GM12878 (cell line): ENCODE results near the gene PRDM8. TPM values are rescaled to one million over a fixed set of nuclear protein-coding genes. Genes with fewer than 3 reads are reported as not detected.

Source experiments
- ATAC-seq: fragments of 200-7000 bp; cut with Tn5 transposase; 3 replicates; pipeline ENCODE4 v1.9.1; 2020; ENCODE audit warnings: mild to moderate bottlenecking, moderate library complexity
- BruUV-seq: library from RNA; stranded (reverse); fragments of 400-500 nt; replicated peaks from 2 replicates; lab custom pipeline; 2021; lab: Mats Ljungman, UMichigan
- CTCF ChIA-PET: fragments of 300-600 bp; sonication (Branson Sonifier 250); formaldehyde crosslinking; extraction: SDS; loops from one replicate; lab custom pipeline; 2021; ENCODE audit warnings: inconsistent platforms; lab: Yijun Ruan, JAX
- POLR2A ChIA-PET: fragments of 350-600 bp; formaldehyde crosslinking; extraction: SDS; loops from one replicate; lab custom pipeline; 2021; ENCODE audit warnings: inconsistent platforms; lab: Charles Lee
- RAD21 ChIA-PET: fragments of 300-600 bp; sonication (Branson Sonifier 250); formaldehyde crosslinking; loops from one replicate; lab custom pipeline; 2023; ENCODE audit warnings: antibody characterized with exemption; ENCODE audit not compliant: unreplicated experiment; lab: Charles Lee
- SMC1A ChIA-PET: fragments of 300-600 bp; sonication (Branson Sonifier 250); formaldehyde crosslinking; loops from one replicate; lab custom pipeline; 2023; ENCODE audit not compliant: unreplicated experiment, uncharacterized antibody; lab: Charles Lee
- DNase-seq: peaks from one replicate; pipeline ENCODE4 v3.0.0-alpha.2; 2011; ENCODE audit warnings: low read depth, low spot score
- FAIRE-seq: peaks from 3 replicates; lab custom pipeline; 2011; peaks lifted over from hg19 to GRCh38; lab: Jason Lieb, UNC
- H2AFZ ChIP-seq: 2 replicates; pipeline ENCODE4 v1.6.0; 2011; ENCODE audit warnings: low read depth, low read length, control low read depth; ENCODE audit not compliant: control insufficient read depth
- H3K27ac ChIP-seq: 2 replicates; pipeline ENCODE4 v1.5.1; 2011; ENCODE audit warnings: control low read depth; ENCODE audit not compliant: control insufficient read depth, insufficient read depth
- H3K27me3 ChIP-seq, 2 experiments: replicated peaks in 1 of 2; 2 replicates each; pipeline versions ENCODE4 v1.6.0 to v1.6.1; 2011; ENCODE audit warnings: low read length in 1 of 2; ENCODE audit not compliant: control insufficient read depth in 2 of 2, insufficient read depth in 2 of 2
- H3K36me3 ChIP-seq, 2 experiments: 2 replicates each; pipeline ENCODE4 v1.5.1; 2011; ENCODE audit warnings: low read length in 1 of 2; ENCODE audit not compliant: control insufficient read depth in 2 of 2, insufficient read depth in 2 of 2
- H3K4me1 ChIP-seq: 2 replicates; pipeline ENCODE4 v1.6.1; 2011; ENCODE audit warnings: mild to moderate bottlenecking, low read length, moderate library complexity, mixed read lengths; ENCODE audit not compliant: control insufficient read depth, insufficient read depth
- H3K4me2 ChIP-seq: 2 replicates; pipeline ENCODE4 v1.6.0; 2011; ENCODE audit warnings: control low read depth; ENCODE audit not compliant: control insufficient read depth, insufficient read depth
- H3K4me3 ChIP-seq: fragments of 200-600 bp; sonication (generic); 2 replicates; pipeline ENCODE4 v1.5.1; 2016
- H3K79me2 ChIP-seq: 2 replicates; pipeline ENCODE4 v1.6.0; 2011; ENCODE audit warnings: low read length; ENCODE audit not compliant: control insufficient read depth, insufficient read depth
- H3K9ac ChIP-seq: 2 replicates; pipeline ENCODE4 v1.8.0; 2011; ENCODE audit warnings: low read length, control low read depth, mixed read lengths; ENCODE audit not compliant: control insufficient read depth, insufficient read depth
- H3K9me3 ChIP-seq: replicated peaks from 3 replicates; pipeline ENCODE4 v1.5.1; 2011; ENCODE audit warnings: mild to moderate bottlenecking, low read length; ENCODE audit not compliant: control insufficient read depth, insufficient read depth
- H4K20me1 ChIP-seq: 2 replicates; pipeline ENCODE4 v1.6.0; 2011; ENCODE audit not compliant: control insufficient read depth, insufficient read depth
- CBX5 ChIP-seq: sonication (generic); IDR thresholded peaks from 2 replicates; pipeline ENCODE4 v1.6.1; 2016; ENCODE audit warnings: low read depth, moderate library complexity, mild to moderate bottlenecking, inconsistent platforms
- DPF2 ChIP-seq: fragments of 450-650 bp; IDR thresholded peaks from 2 replicates; pipeline ENCODE4 v1.6.1; 2017; ENCODE audit warnings: mild to moderate bottlenecking
- JUNB ChIP-seq: IDR thresholded peaks from 2 replicates; pipeline ENCODE4 v1.6.1; 2016; ENCODE audit warnings: antibody characterized with exemption, mild to moderate bottlenecking
- MEF2A ChIP-seq: IDR thresholded peaks from 2 replicates; pipeline ENCODE4 v1.6.1; 2011; ENCODE audit warnings: low read depth, mild to moderate bottlenecking, low read length, moderate library complexity; ENCODE audit not compliant: insufficient read depth
- NR2C2 ChIP-seq: IDR thresholded peaks from 2 replicates; pipeline ENCODE4 v1.6.1; 2011; ENCODE audit warnings: borderline replicate concordance, low read depth; ENCODE audit not compliant: control insufficient read depth, insufficient read length
- RAD51 ChIP-seq: fragments of 450-650 bp; IDR thresholded peaks from 2 replicates; pipeline ENCODE4 v1.6.1; 2016; ENCODE audit warnings: moderate library complexity, mild to moderate bottlenecking, inconsistent platforms
- RELA ChIP-seq: fragments of 450-650 bp; IDR thresholded peaks from 2 replicates; pipeline ENCODE4 v1.8.0; 2014; ENCODE audit warnings: borderline replicate concordance; ENCODE audit not compliant: partially characterized antibody
- SUZ12 ChIP-seq: fragments of 200-600 bp; sonication (generic); IDR thresholded peaks from one replicate; pipeline ENCODE4 v1.6.1; 2018; ENCODE audit warnings: antibody characterized with exemption, mild to moderate bottlenecking; ENCODE audit not compliant: unreplicated experiment
- TCF7 ChIP-seq: IDR thresholded peaks from 2 replicates; pipeline ENCODE4 v1.6.1; 2014; ENCODE audit warnings: antibody characterized with exemption, borderline replicate concordance
- WGBS: methylation state at CpG from one replicate; pipeline ENCODE4 v1.1.6; 2016; ENCODE audit warnings: low lambda C conversion rate; ENCODE audit not compliant: insufficient replicate concordance, insufficient coverage; ENCODE audit errors: missing lambda C conversion rate; 5-methylcytosine and 5-hydroxymethylcytosine counted together
- in situ Hi-C: fragments of 300-500 bp; cut with MboI; formaldehyde crosslinking; loops from 9 replicates; pipeline ENCODE4 v1.14.3; 2018; ENCODE audit warnings: mixed read lengths
- intact Hi-C: fragments of 100-400 bp; cut with micrococcal nuclease; formaldehyde crosslinking; loops from one replicate; pipeline ENCODE4 v1.14.2; 2022; ENCODE audit not compliant: unreplicated experiment
- polyA plus RNA-seq, 11 experiments: library from polyadenylated mRNA; depleted of rRNA in 4 of 11; unstranded in 6 of 11; stranded (reverse) in 5 of 11; fragments of >200 nt; fragmentation: Nextera tagmentation in 4 of 11; fragmentation: Illumina TruSeq in 1 of 11; extraction: Ambion mirVana in 4 of 11; extraction: Trizol in 1 of 11; gene quantifications; 1 replicate in 1 of 11; 2 replicates in 10 of 11; pipeline versions ENCODE4 v1.2.1 to v1.2.3, GENCODE V29; 2011 to 2016; ENCODE audit warnings: inconsistent platforms in 2 of 11, missing spikeins in 2 of 11, low read depth in 1 of 11
- total RNA-seq, 4 experiments: library from RNA; depleted of rRNA in 3 of 4; stranded (reverse); fragments of >200 nt in 3 of 4; fragmentation: Illumina TruSeq in 1 of 4; extraction: Trizol in 1 of 4; gene quantifications; 2 replicates each; pipeline versions ENCODE4 v1.2.1 to v1.2.3, GENCODE V29; 2013 to 2021
- TF ChIP-seq, protein P1 (sequence below): IDR thresholded peaks from 2 replicates; pipeline ENCODE4 v1.6.1; 2011; ENCODE audit warnings: low read depth, low read length, improper control_type of control experiment, borderline replicate concordance
- TF ChIP-seq, protein P2 (sequence below): fragments of 450-650 bp; IDR thresholded peaks from 2 replicates; pipeline ENCODE4 v1.6.1; 2017; ENCODE audit warnings: mild to moderate bottlenecking, low read depth, inconsistent platforms; ENCODE audit not compliant: poor library complexity, severe bottlenecking

PRDM8 gene
- total and polyA plus RNA-seq, 10 of the 15 experiments (the other 5 are each of a cell fraction or from before 2014, with no cell fraction given), result 0.09 to 1.6 (median 0.40) TPM

DNA sequence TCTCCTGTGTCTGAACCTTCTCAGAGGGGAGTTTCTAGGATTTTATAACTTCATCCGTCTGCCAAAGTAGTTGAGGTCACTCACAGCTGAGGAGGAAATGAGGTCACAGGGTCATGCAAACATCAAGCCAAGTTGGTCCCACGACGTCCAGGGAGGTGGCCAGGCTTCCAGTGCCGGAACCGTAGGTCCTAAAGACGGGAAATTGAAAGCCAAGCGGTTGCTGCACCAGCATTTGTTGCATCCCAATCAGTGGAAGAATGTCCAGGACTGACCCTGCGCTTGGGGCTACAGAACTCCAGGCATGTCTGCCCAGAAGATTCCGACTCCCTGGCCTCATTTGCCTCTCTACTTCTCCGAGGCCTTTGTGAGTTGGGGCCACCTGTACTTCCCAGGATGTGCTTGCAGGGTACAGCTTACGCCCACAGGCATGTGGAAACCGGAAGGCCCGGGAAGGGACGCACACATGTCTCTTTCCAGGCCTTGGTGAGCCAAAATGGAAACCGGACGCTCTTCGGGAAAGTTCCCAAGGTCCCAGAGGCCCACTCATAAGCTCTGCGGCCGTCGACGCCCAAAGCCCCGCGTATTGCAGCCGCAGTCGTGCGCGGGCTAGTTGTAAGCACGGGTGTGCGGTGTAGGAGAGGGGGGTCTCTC lies 9.3 kb downstream of the PRDM8 start (continued):
- TF ChIP-seq CBX5 (no peak), JUNB (no peak)

DNA sequence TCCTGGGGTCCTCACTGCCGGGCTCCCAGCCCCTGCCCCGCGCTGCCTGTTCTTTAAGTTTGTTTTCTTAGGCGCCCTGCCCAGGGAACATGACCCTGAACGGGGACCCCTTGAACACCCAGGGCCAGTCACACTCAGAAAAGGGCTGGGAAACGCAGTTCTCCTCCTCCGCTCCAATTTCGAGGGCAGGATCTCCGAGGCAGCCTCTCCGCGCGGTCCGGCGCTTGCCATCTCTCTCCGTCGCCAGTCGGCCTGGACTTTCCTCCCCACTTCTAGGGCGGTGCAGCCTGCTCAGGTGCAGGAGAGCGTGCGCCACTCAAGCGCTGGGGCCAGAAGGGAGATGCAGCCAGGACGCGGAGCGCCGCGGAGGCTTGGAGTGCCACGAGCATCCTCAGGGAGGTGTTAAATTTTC lies 9.9 kb downstream of the PRDM8 start:
- Histone ChIP-seq H3K4me2 (no peak overlapping the region), H3K79me2 (no peaks in the 10 kb centered on the region), H3K9me3 (no peaks in the 10 kb centered on the region; the same call in 2 of the 3 replicates), H4K20me1 (no peaks in the 10 kb centered on the region), H2AFZ (no peak overlapping the region), H3K4me3 (no peak overlapping the region), H3K27ac (no peak overlapping the region)
- SMC1A ChIA-PET, result no interaction called here
- no TSS peak for BruUV-seq
- intact Hi-C loops, result no loop called here
- WGBS, result 73% methylated on average over 26 of the region's 27 CpGs
- TF ChIP-seq RAD51 (no peak), DPF2 (no peak), SUZ12 (no peak), RELA (no peak), TCF7 (no peak), NR2C2 (no peak), MEF2A (no peak)
- TF ChIP-seq, protein P1, sequence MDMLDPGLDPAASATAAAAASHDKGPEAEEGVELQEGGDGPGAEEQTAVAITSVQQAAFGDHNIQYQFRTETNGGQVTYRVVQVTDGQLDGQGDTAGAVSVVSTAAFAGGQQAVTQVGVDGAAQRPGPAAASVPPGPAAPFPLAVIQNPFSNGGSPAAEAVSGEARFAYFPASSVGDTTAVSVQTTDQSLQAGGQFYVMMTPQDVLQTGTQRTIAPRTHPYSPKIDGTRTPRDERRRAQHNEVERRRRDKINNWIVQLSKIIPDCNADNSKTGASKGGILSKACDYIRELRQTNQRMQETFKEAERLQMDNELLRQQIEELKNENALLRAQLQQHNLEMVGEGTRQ, result no peak
- TF ChIP-seq, protein P2, sequence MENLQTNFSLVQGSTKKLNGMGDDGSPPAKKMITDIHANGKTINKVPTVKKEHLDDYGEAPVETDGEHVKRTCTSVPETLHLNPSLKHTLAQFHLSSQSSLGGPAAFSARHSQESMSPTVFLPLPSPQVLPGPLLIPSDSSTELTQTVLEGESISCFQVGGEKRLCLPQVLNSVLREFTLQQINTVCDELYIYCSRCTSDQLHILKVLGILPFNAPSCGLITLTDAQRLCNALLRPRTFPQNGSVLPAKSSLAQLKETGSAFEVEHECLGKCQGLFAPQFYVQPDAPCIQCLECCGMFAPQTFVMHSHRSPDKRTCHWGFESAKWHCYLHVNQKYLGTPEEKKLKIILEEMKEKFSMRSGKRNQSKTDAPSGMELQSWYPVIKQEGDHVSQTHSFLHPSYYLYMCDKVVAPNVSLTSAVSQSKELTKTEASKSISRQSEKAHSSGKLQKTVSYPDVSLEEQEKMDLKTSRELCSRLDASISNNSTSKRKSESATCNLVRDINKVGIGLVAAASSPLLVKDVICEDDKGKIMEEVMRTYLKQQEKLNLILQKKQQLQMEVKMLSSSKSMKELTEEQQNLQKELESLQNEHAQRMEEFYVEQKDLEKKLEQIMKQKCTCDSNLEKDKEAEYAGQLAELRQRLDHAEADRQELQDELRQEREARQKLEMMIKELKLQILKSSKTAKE, result no peak
- TF ChIP-seq, all 136 proteins: peak for 0
- CTCF ChIA-PET, result interaction anchor here (1.0 kb wide), 1 partner anchor 20 kb away, joined by 3 read pairs; no protein-coding TSS in a partner anchor
- POLR2A ChIA-PET, result no interaction called here
- FAIRE-seq (no peak), ATAC-seq (no peak), DNase-seq (no peak)
- Histone ChIP-seq H3K27me3 (peaks cover 0 to 3% of the 10 kb centered on the region in 2 experiments; a peak in 2 of 4 replicates), H3K4me1 (0 out of 2 replicates have a peak, but pooled peaks cover 3% of the 10 kb centered on the region), H3K36me3 (no peaks in the 10 kb centered on the region), H3K9ac (no peak overlapping the region)
- RAD21 ChIA-PET, result no interaction called here
- in situ Hi-C loops, result no loop called here
